ENCODE results near the gene CHST3. TPM values are rescaled to one million over a fixed set of nuclear protein-coding genes. Genes with fewer than 3 reads are reported as not detected.

The CHST3 gene
- polyA plus RNA-seq, 1 experiment, result 20.9 TPM

GRCh38 chr10:72044417-72045041 is 80.3 kb downstream of the CHST3 start:
- no peaks in the 10 kb centered on the region for H3K36me3 ChIP-seq (ENCODE audit: control insufficient read depth, insufficient read depth, low read length)
- peak; percentile 42 for TF ChIP-seq CTCF (IDR thresholded peaks at IDR 0.05; ENCODE audit: insufficient read depth, low read depth, low read length)
- H3K27me3 ChIP-seq (ENCODE audit: control insufficient read depth, insufficient read depth, low read length), result no peaks in the 10 kb centered on the region
- POLR2A ChIA-PET, result interaction anchor here (0.6 kb wide), 2 partner anchors 187 to 310 kb away, joined by 3 to 18 read pairs; partner anchors contain the start of gene DNAJB12
- DNase-seq (ENCODE audit: low read depth), result no peak
- no peak overlapping the region for H3K4me3 ChIP-seq (ENCODE audit: low read depth, low read length)
- CTCF ChIA-PET, result interaction anchor here (0.6 to 10.6 kb wide), 10 partner anchors 9 to 151 kb away, joined by 3 to 237 read pairs (median 4); no protein-coding TSS in a partner anchor

DNA sequence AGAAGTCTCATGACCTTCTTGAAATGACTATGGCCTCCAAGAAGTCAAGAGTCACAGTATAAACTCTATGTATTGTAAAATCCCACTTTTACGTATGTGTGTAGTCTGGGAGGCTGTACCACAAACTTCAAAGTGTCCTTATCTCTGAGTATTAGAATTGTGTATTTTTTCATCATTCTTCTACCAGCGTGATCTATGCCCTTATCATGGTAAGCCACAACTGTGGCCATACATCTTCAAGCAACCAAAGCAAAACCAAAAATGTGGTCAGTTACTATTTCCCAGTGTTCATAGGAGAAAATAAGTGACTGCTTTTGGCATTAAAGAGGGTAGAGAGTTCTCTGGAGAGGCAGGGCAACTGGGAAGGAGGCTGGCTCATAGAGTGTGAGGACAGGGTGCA is 81.4 kb downstream of the CHST3 start:
- Histone ChIP-seq H3K36me3 (ENCODE audit: control insufficient read depth, insufficient read depth, low read length) (no peaks in the 10 kb centered on the region), H3K4me3 (ENCODE audit: low read depth, low read length) (no peak overlapping the region), H3K27me3 (ENCODE audit: control insufficient read depth, insufficient read depth, low read length) (no peaks in the 10 kb centered on the region; the same call in 1 of the 2 replicates)
- DNase-seq (ENCODE audit: low read depth), result no peak
- ChIA-PET POLR2A (no interaction called here), CTCF (interaction anchor here (0.9 to 10.6 kb wide), 8 partner anchors 8 to 149 kb away, joined by 3 to 237 read pairs (median 4); no protein-coding TSS in a partner anchor)
- TF ChIP-seq CTCF (IDR thresholded peaks at IDR 0.05; ENCODE audit: insufficient read depth, low read depth, low read length), result no peak

DNA sequence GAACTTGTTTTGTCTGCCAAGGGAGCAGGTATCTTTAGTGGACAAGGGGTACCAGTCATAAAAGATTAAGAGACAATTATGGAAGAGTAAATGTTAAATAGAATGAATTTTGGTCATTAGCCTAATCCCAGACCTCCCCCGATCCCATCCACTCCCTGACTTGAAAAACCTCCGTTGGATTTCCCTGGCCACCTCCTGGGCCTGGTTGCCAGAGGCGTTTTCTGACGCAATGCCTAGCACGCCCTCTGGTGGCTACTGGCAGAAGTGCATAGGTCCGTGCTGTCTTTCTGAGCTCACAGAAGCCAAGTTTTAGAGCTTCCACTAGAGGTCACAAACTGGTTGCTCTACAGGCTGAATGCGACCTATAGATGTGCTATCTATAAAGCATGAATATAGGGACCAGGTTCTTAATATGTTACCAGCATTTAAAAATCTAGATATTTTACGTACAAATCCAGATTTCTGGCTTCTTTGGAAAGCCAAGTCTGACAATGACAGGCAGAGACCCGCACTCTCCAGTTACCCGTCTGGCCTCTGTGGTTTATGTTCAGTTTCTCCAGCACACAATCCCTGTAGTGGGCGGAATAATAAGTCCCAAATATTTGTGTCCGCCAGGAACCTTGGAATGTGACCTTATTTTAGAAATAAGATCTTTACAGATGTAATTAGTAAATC is 84.4 kb downstream of the CHST3 start:
- Histone ChIP-seq H3K36me3 (ENCODE audit: control insufficient read depth, insufficient read depth, low read length) (no peaks in the 10 kb centered on the region), H3K27me3 (ENCODE audit: control insufficient read depth, insufficient read depth, low read length) (peaks cover 2% of the 10 kb centered on the region; the same call in 1 of the 2 replicates), H3K4me3 (ENCODE audit: low read depth, low read length) (no peak overlapping the region)
- ChIA-PET POLR2A (interaction anchor here (0.5 to 1.0 kb wide), 2 partner anchors 31 to 175 kb away, joined by 5 to 11 read pairs; no protein-coding TSS in a partner anchor), CTCF (interaction anchor here (0.6 to 10.6 kb wide), 45 partner anchors 9 to 289 kb away, joined by 3 to 237 read pairs (median 4); partner anchors contain the start of genes ANAPC16, ASCC1, CHST3 and DDIT4)
- peak; percentile 99 for TF ChIP-seq CTCF (IDR thresholded peaks at IDR 0.05; ENCODE audit: insufficient read depth, low read depth, low read length)
- peak; percentile 51 for DNase-seq (ENCODE audit: low read depth)

GRCh38 chr10:72049472-72049871 is 85.3 kb downstream of the CHST3 start:
- TF ChIP-seq CTCF (IDR thresholded peaks at IDR 0.05; ENCODE audit: insufficient read depth, low read depth, low read length), result no peak
- no peak for DNase-seq (ENCODE audit: low read depth)

More at GRCh38 chr10:72049472-72049871, 85.3 kb downstream of the CHST3 start:
- CTCF ChIA-PET, result interaction anchor here (0.6 to 10.6 kb wide), 28 partner anchors 8 to 295 kb away, joined by 3 to 237 read pairs (median 7); partner anchors contain the start of genes CHST3, DDIT4 and PSAP
- Histone ChIP-seq H3K36me3 (ENCODE audit: control insufficient read depth, insufficient read depth, low read length) (no peaks in the 10 kb centered on the region), H3K27me3 (ENCODE audit: control insufficient read depth, insufficient read depth, low read length) (peaks cover 3% of the 10 kb centered on the region; the same call in 1 of the 2 replicates), H3K4me3 (ENCODE audit: low read depth, low read length) (no peak overlapping the region)
- POLR2A ChIA-PET, result no interaction called here
